Keratinocyte (primary cell): ENCODE results near the gene IL21R.

Source experiments
- CTCF ChIP-seq, 3 experiments: IDR thresholded peaks in 1 of 3; conservative IDR thresholded peaks in 1 of 3; optimal IDR thresholded peaks in 1 of 3; 2 replicates in 2 of 3; 3 replicates in 1 of 3; pipeline versions ENCODE3 to v1.5.1; 2011; ENCODE audit warnings: low read length in 3 of 3, mild to moderate bottlenecking in 3 of 3, moderate library complexity in 2 of 3, control low read depth in 1 of 3, inconsistent platforms in 1 of 3; ENCODE audit not compliant: insufficient read depth in 2 of 3; ENCODE audit errors: extremely low read depth in 1 of 3
- EZH2 ChIP-seq: IDR thresholded peaks from one replicate; pipeline ENCODE4 v1.6.1; 2012; ENCODE audit warnings: inconsistent platforms, mild to moderate bottlenecking, low read length, moderate library complexity

- TF ChIP-seq CTCF (optimal IDR thresholded peaks at IDR 0.05 in 1 of 3, IDR thresholded peaks at IDR 0.05 in 1 of 3, conservative IDR thresholded peaks at IDR 0.05 in 1 of 3; ENCODE audit: extremely low read depth in 1 of 3, insufficient read depth in 2 of 3, low read length in 3 of 3), result no peak
- TF ChIP-seq EZH2, result no peak
These were observed 98.8 kb downstream of the IL21R start for GRCh38 chr16:27500801-27501200.
